GM12878 (cell line): ENCODE measurements around the gene ECM2. TPM values are rescaled to one million over a fixed set of nuclear protein-coding genes. Genes with fewer than 3 reads are reported as not detected.

Experiments used
- ATAC-seq: fragments of 200-7000 bp; cut with Tn5 transposase; 3 replicates; pipeline ENCODE4 v1.9.1; 2020; ENCODE audit warnings: mild to moderate bottlenecking, moderate library complexity
- BruUV-seq: library from RNA; stranded (reverse); fragments of 400-500 nt; replicated peaks from 2 replicates; lab custom pipeline; 2021; lab: Mats Ljungman, UMichigan
- CTCF ChIA-PET: fragments of 300-600 bp; sonication (Branson Sonifier 250); formaldehyde crosslinking; extraction: SDS; loops from one replicate; lab custom pipeline; 2021; ENCODE audit warnings: inconsistent platforms; lab: Yijun Ruan, JAX
- POLR2A ChIA-PET: fragments of 350-600 bp; formaldehyde crosslinking; extraction: SDS; loops from one replicate; lab custom pipeline; 2021; ENCODE audit warnings: inconsistent platforms; lab: Charles Lee
- RAD21 ChIA-PET: fragments of 300-600 bp; sonication (Branson Sonifier 250); formaldehyde crosslinking; loops from one replicate; lab custom pipeline; 2023; ENCODE audit warnings: antibody characterized with exemption; ENCODE audit not compliant: unreplicated experiment; lab: Charles Lee
- SMC1A ChIA-PET: fragments of 300-600 bp; sonication (Branson Sonifier 250); formaldehyde crosslinking; loops from one replicate; lab custom pipeline; 2023; ENCODE audit not compliant: unreplicated experiment, uncharacterized antibody; lab: Charles Lee
- DNase-seq: peaks from one replicate; pipeline ENCODE4 v3.0.0-alpha.2; 2011; ENCODE audit warnings: low read depth, low spot score
- FAIRE-seq: peaks from 3 replicates; lab custom pipeline; 2011; peaks lifted over from hg19 to GRCh38; lab: Jason Lieb, UNC
- H2AFZ ChIP-seq: 2 replicates; pipeline ENCODE4 v1.6.0; 2011; ENCODE audit warnings: low read depth, low read length, control low read depth; ENCODE audit not compliant: control insufficient read depth
- H3K27ac ChIP-seq: 2 replicates; pipeline ENCODE4 v1.5.1; 2011; ENCODE audit warnings: control low read depth; ENCODE audit not compliant: control insufficient read depth, insufficient read depth
- H3K27me3 ChIP-seq, 2 experiments: replicated peaks in 1 of 2; 2 replicates each; pipeline versions ENCODE4 v1.6.0 to v1.6.1; 2011; ENCODE audit warnings: low read length in 1 of 2; ENCODE audit not compliant: control insufficient read depth in 2 of 2, insufficient read depth in 2 of 2
- H3K36me3 ChIP-seq, 2 experiments: 2 replicates each; pipeline ENCODE4 v1.5.1; 2011; ENCODE audit warnings: low read length in 1 of 2; ENCODE audit not compliant: control insufficient read depth in 2 of 2, insufficient read depth in 2 of 2
- H3K4me1 ChIP-seq: 2 replicates; pipeline ENCODE4 v1.6.1; 2011; ENCODE audit warnings: mild to moderate bottlenecking, low read length, moderate library complexity, mixed read lengths; ENCODE audit not compliant: control insufficient read depth, insufficient read depth
- H3K4me2 ChIP-seq: 2 replicates; pipeline ENCODE4 v1.6.0; 2011; ENCODE audit warnings: control low read depth; ENCODE audit not compliant: control insufficient read depth, insufficient read depth
- H3K4me3 ChIP-seq: fragments of 200-600 bp; sonication (generic); 2 replicates; pipeline ENCODE4 v1.5.1; 2016
- H3K79me2 ChIP-seq: 2 replicates; pipeline ENCODE4 v1.6.0; 2011; ENCODE audit warnings: low read length; ENCODE audit not compliant: control insufficient read depth, insufficient read depth
- H3K9ac ChIP-seq: 2 replicates; pipeline ENCODE4 v1.8.0; 2011; ENCODE audit warnings: low read length, control low read depth, mixed read lengths; ENCODE audit not compliant: control insufficient read depth, insufficient read depth
- H3K9me3 ChIP-seq: replicated peaks from 3 replicates; pipeline ENCODE4 v1.5.1; 2011; ENCODE audit warnings: mild to moderate bottlenecking, low read length; ENCODE audit not compliant: control insufficient read depth, insufficient read depth
- H4K20me1 ChIP-seq: 2 replicates; pipeline ENCODE4 v1.6.0; 2011; ENCODE audit not compliant: control insufficient read depth, insufficient read depth
- LARP7 ChIP-seq: fragments of 450-650 bp; IDR thresholded peaks from 2 replicates; pipeline ENCODE4 v1.6.1; 2017; ENCODE audit warnings: mild to moderate bottlenecking
- NFYA ChIP-seq: IDR thresholded peaks from 2 replicates; pipeline ENCODE4 v1.6.1; 2011; ENCODE audit warnings: low read depth, mild to moderate bottlenecking, low read length, improper control_type of control experiment, borderline replicate concordance
- SIX5 ChIP-seq: IDR thresholded peaks from 2 replicates; pipeline ENCODE4 v1.6.1; 2011; ENCODE audit warnings: mild to moderate bottlenecking, low read depth, low read length, moderate library complexity; ENCODE audit not compliant: severe bottlenecking
- SUZ12 ChIP-seq: fragments of 200-600 bp; sonication (generic); IDR thresholded peaks from one replicate; pipeline ENCODE4 v1.6.1; 2018; ENCODE audit warnings: antibody characterized with exemption, mild to moderate bottlenecking; ENCODE audit not compliant: unreplicated experiment
- TARDBP ChIP-seq: IDR thresholded peaks from 2 replicates; pipeline ENCODE4 v1.6.1; 2016; ENCODE audit warnings: borderline replicate concordance
- ZBTB40 ChIP-seq: fragments of 450-650 bp; IDR thresholded peaks from 2 replicates; pipeline ENCODE4 v1.6.1; 2016; ENCODE audit warnings: mild to moderate bottlenecking, moderate library complexity, borderline replicate concordance
- WGBS: methylation state at CpG from one replicate; pipeline ENCODE4 v1.1.6; 2016; ENCODE audit warnings: low lambda C conversion rate; ENCODE audit not compliant: insufficient replicate concordance, insufficient coverage; ENCODE audit errors: missing lambda C conversion rate; 5-methylcytosine and 5-hydroxymethylcytosine counted together
- in situ Hi-C: fragments of 300-500 bp; cut with MboI; formaldehyde crosslinking; loops from 9 replicates; pipeline ENCODE4 v1.14.3; 2018; ENCODE audit warnings: mixed read lengths
- intact Hi-C: fragments of 100-400 bp; cut with micrococcal nuclease; formaldehyde crosslinking; loops from one replicate; pipeline ENCODE4 v1.14.2; 2022; ENCODE audit not compliant: unreplicated experiment
- polyA plus RNA-seq, 11 experiments: library from polyadenylated mRNA; depleted of rRNA in 4 of 11; unstranded in 6 of 11; stranded (reverse) in 5 of 11; fragments of >200 nt; fragmentation: Nextera tagmentation in 4 of 11; fragmentation: Illumina TruSeq in 1 of 11; extraction: Ambion mirVana in 4 of 11; extraction: Trizol in 1 of 11; gene quantifications; 1 replicate in 1 of 11; 2 replicates in 10 of 11; pipeline versions ENCODE4 v1.2.1 to v1.2.3, GENCODE V29; 2011 to 2016; ENCODE audit warnings: inconsistent platforms in 2 of 11, missing spikeins in 2 of 11, low read depth in 1 of 11
- total RNA-seq, 4 experiments: library from RNA; depleted of rRNA in 3 of 4; stranded (reverse); fragments of >200 nt in 3 of 4; fragmentation: Illumina TruSeq in 1 of 4; extraction: Trizol in 1 of 4; gene quantifications; 2 replicates each; pipeline versions ENCODE4 v1.2.1 to v1.2.3, GENCODE V29; 2013 to 2021

The ECM2 gene
- total and polyA plus RNA-seq, 10 of the 15 experiments (the other 5 are each of a cell fraction or from before 2014, with no cell fraction given): 0.03 to 0.67 (median 0.09) TPM; not detected in 2

- Histone ChIP-seq H3K9ac (no peak overlapping the region), H3K27ac (no peak overlapping the region), H2AFZ (no peak overlapping the region), H3K36me3 (no peaks in the 10 kb centered on the region), H4K20me1 (no peaks in the 10 kb centered on the region), H3K4me2 (no peak overlapping the region), H3K27me3 (no peaks in the 10 kb centered on the region), H3K4me1 (no peaks in the 10 kb centered on the region), H3K9me3 (no peaks in the 10 kb centered on the region), H3K79me2 (no peaks in the 10 kb centered on the region), H3K4me3 (no peak overlapping the region)
- ChIA-PET SMC1A (no interaction called here), CTCF (interaction anchor here (1.1 kb wide), 1 partner anchor 11 kb away, joined by 3 read pairs; no protein-coding TSS in a partner anchor), RAD21 (no interaction called here), POLR2A (no interaction called here)
- BruUV-seq: no TSS peak
- DNase-seq (no peak), ATAC-seq (no peak), FAIRE-seq (no peak)
- in situ Hi-C loops: no loop called here
- TF ChIP-seq NFYA (no peak), ZBTB40 (no peak), SIX5 (no peak), SUZ12 (no peak), TARDBP (no peak), LARP7 (no peak)
- WGBS: 95% methylated on average over 10 of the region's 10 CpGs
- intact Hi-C loops: no loop called here
Observed at GRCh38 chr9:92522983-92523970, 12.5 kb downstream of the ECM2 start.
